Uterus (tissue), 4 donors: ENCODE results near the gene GALNT4. TPM values are rescaled to one million over a fixed set of nuclear protein-coding genes. Genes with fewer than 3 reads are reported as not detected.

Experiments used
- DNase-seq, 2 donors: peaks; one replicate each; pipeline ENCODE4 v3.0.0-alpha.2; 2019 to 2020
- H3K27ac ChIP-seq, 2 donors: fragments of 200-600 bp; sonication (generic); 1 replicate in 1 of 2; 2 replicates in 1 of 2; pipeline ENCODE4 v1.5.1; 2016 to 2018
- H3K27me3 ChIP-seq, 2 donors: fragments of 200-600 bp; sonication (generic); one replicate each; pipeline ENCODE4 v1.5.1; 2018 to 2019; ENCODE audit warnings: control low read depth in 1 of 2
- H3K36me3 ChIP-seq, 2 donors: fragments of 200-600 bp; sonication (generic); one replicate each; pipeline ENCODE4 v1.5.1; 2019; ENCODE audit warnings: control low read depth in 1 of 2
- H3K4me1 ChIP-seq, 2 donors: fragments of 200-600 bp; sonication (generic); one replicate each; pipeline ENCODE4 v1.5.1; 2018 to 2019; ENCODE audit warnings: control low read depth in 1 of 2
- H3K4me3 ChIP-seq, 2 donors: fragments of 200-600 bp; sonication (generic); 1 replicate in 1 of 2; 2 replicates in 1 of 2; pipeline ENCODE4 v1.5.1; 2018 to 2019; ENCODE audit warnings: mild to moderate bottlenecking in 1 of 2
- H3K9me3 ChIP-seq, 2 donors: fragments of 200-600 bp; sonication (generic); one replicate each; pipeline ENCODE4 v1.5.1; 2019; ENCODE audit warnings: control low read depth in 1 of 2
- POLR2A ChIP-seq, 2 donors: fragments of 450-650 bp; IDR thresholded peaks; one replicate each; pipeline ENCODE4 v1.6.1; 2016; ENCODE audit warnings: antibody characterized with exemption in 2 of 2, mild to moderate bottlenecking in 1 of 2, moderate library complexity in 1 of 2
- intact Hi-C: fragments of 100-400 bp; cut with DNase I; formaldehyde crosslinking; loops from one replicate; pipeline ENCODE4 v1.15.1; 2023; ENCODE audit warnings: low total_unique reads
- total RNA-seq, 4 donors: library from RNA; depleted of rRNA in 3 of 4; stranded (reverse); fragments of >200 nt in 3 of 4; gene quantifications; one replicate each; pipeline versions ENCODE4 v1.1.0 to v1.2.4, GENCODE V29; 2014 to 2023
- TF ChIP-seq, protein P1 (sequence below), 4 experiments: fragments of 200-600 bp in 2 of 4; fragments of 450-650 bp in 2 of 4; sonication (generic) in 2 of 4; IDR thresholded peaks; one replicate each; pipeline ENCODE4 v1.5.1; 2016 to 2019; ENCODE audit warnings: antibody characterized with exemption in 4 of 4, mild to moderate bottlenecking in 2 of 4, moderate library complexity in 1 of 4
- donor health status: DM: yes; HTN: yes; CAD: no.

Gene GALNT4
- total RNA-seq, 4 donors from 2014 or later: 1.5 to 27.0 (median 3.7) TPM

DNA sequence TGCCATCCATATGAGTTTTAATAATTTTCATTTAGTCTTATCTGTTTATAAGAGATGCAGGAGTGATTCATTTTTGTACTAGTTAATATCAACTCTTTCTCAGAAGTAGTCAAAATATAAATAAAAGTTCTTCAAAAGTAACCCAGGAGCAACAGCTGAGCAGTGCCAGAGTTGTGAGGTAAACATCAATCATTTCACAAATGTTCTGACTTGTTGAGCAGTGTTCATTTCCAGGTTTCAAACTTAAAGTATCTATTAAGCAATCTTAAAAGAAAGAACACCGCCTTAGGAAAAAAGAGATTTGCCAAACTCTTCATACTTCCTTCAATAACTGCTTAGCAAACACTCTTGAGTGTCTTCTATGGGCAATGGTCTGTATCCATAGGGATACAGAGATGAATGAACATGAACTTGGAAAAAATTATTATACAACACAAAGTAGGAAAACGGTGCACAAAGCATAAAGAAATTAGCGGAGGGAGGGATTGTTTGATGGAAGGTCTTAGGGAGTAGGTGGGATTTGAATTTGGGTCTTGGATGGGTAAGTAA is 43.2 kb upstream of the GALNT4 start:
- Histone ChIP-seq H3K27me3 (no peaks in the 10 kb centered on the region), H3K27ac (no peak overlapping the region), H3K4me1 (no peaks in the 10 kb centered on the region), H3K36me3 (no peaks in the 10 kb centered on the region), H3K9me3 (no peaks in the 10 kb centered on the region), H3K4me3 (no peak overlapping the region)
- intact Hi-C loops: no loop called here
- TF ChIP-seq, protein P1, sequence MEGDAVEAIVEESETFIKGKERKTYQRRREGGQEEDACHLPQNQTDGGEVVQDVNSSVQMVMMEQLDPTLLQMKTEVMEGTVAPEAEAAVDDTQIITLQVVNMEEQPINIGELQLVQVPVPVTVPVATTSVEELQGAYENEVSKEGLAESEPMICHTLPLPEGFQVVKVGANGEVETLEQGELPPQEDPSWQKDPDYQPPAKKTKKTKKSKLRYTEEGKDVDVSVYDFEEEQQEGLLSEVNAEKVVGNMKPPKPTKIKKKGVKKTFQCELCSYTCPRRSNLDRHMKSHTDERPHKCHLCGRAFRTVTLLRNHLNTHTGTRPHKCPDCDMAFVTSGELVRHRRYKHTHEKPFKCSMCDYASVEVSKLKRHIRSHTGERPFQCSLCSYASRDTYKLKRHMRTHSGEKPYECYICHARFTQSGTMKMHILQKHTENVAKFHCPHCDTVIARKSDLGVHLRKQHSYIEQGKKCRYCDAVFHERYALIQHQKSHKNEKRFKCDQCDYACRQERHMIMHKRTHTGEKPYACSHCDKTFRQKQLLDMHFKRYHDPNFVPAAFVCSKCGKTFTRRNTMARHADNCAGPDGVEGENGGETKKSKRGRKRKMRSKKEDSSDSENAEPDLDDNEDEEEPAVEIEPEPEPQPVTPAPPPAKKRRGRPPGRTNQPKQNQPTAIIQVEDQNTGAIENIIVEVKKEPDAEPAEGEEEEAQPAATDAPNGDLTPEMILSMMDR (IDR thresholded peaks at IDR 0.05): no peak
- TF ChIP-seq POLR2A (IDR thresholded peaks at IDR 0.05): no peak
- no peak for DNase-seq

DNA sequence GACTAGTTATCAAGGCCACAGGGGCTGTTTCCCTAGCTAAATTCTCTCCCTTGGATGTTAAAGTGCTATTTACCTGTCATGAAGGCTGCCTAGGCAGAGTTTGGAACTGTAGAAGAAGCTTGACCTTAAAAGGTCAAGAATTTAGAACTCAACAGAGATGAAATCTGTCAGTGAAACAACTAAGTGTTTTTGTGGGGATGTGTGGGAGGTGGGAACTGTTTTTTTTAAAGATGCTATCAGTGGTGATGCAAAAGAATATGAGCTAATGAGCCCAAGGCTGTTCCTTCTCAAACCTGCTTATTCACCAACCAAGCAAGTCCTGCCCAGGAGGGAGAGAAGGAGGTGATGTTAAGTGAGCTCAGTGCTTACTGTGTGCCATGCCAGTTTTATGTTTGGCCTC is 42.0 kb upstream of the GALNT4 start:
- Histone ChIP-seq H3K36me3 (no peaks in the 10 kb centered on the region), H3K4me3 (no peak overlapping the region), H3K9me3 (no peaks in the 10 kb centered on the region), H3K4me1 (no peaks in the 10 kb centered on the region), H3K27ac (no peak overlapping the region), H3K27me3 (no peaks in the 10 kb centered on the region)
- intact Hi-C loops: no loop called here
- TF ChIP-seq POLR2A (IDR thresholded peaks at IDR 0.05): no peak
- TF ChIP-seq, protein P1 (IDR thresholded peaks at IDR 0.05): no peak
- peak in 1 of 2 donors; percentile 18 for DNase-seq

DNA sequence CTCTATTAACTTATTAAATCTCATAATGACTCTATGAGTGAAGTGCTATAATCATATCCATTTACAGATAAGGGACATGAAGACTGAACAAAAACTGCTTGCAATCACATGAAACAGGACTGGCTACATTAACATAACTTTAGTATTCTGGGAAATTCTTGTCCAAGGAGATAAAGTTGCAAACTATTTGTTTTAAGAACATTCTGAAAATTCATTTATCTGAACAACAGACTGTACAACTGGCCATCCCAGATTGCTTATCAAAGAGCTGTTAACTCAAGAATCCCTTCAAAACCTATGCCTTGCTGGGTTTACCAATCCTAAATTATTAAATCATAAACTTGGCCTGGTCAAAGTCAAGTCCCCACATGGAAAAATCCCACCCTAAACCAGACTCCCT is 40.4 kb upstream of the GALNT4 start:
- Histone ChIP-seq H3K4me1 (no peaks in the 10 kb centered on the region), H3K27me3 (no peaks in the 10 kb centered on the region), H3K27ac (no peak overlapping the region), H3K9me3 (no peaks in the 10 kb centered on the region), H3K36me3 (no peaks in the 10 kb centered on the region), H3K4me3 (no peak overlapping the region)
- no peak for DNase-seq
- intact Hi-C loops: no loop called here
- no peak for TF ChIP-seq POLR2A (IDR thresholded peaks at IDR 0.05)
- TF ChIP-seq, protein P1 (IDR thresholded peaks at IDR 0.05): no peak

DNA sequence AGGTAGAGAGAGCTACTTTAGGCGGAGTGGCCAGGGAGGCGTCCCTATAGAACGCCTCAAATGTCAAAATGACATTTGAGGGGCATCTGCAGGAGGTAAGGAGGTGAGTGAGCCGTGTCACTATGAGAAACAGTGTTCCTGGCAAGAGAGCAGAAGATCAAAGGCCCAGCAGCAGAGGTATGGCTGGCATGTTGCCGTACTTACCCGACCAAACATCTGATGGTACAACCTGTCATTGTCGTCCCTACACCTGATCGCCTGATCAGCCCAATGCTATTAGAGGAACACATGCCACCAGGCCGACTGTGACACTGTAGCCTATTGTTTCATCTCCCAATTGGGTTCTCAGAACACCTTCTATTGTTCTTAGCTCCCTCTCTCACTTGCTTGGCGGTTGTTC is 35.2 kb upstream of the GALNT4 start:
- Histone ChIP-seq H3K9me3 (no peaks in the 10 kb centered on the region), H3K4me3 (no peak overlapping the region), H3K4me1 (no peaks in the 10 kb centered on the region), H3K27me3 (no peaks in the 10 kb centered on the region), H3K27ac (no peak overlapping the region), H3K36me3 (no peaks in the 10 kb centered on the region)
- intact Hi-C loops: no loop called here
- no peak for DNase-seq
- TF ChIP-seq, protein P1 (IDR thresholded peaks at IDR 0.05): no peak
- TF ChIP-seq POLR2A (IDR thresholded peaks at IDR 0.05): no peak

DNA sequence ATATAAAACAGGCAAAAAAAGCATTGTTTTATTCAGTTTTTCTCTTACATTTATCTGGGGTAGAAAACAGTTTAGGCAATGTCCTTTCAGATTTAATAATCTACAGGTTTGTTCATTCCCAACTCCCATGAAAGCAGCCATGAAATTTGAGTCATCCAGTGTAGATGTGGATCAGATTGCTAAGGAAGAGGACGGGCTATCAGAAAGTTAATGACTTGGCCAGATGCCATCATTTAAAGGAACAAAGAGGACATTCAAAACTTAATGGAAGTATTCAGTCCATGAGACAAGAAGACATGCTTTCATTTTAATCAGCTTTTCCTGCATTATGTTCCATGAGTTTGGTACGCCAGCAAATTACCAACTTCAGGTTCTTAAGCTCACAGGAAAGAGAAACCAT is 32.4 kb upstream of the GALNT4 start:
- DNase-seq: no peak
- no peaks in the 10 kb centered on the region for H3K36me3 ChIP-seq
- no peak for TF ChIP-seq POLR2A (IDR thresholded peaks at IDR 0.05)
- TF ChIP-seq, protein P1 (IDR thresholded peaks at IDR 0.05): no peak
- no peaks in the 10 kb centered on the region for H3K9me3 ChIP-seq
- no peaks in the 10 kb centered on the region for H3K4me1 ChIP-seq
- intact Hi-C loops: no loop called here
- no peak overlapping the region for H3K4me3 ChIP-seq
- H3K27ac ChIP-seq: no peak overlapping the region
- H3K27me3 ChIP-seq: no peaks in the 10 kb centered on the region
